GM10266 (cell line): Measurements from ENCODE around the gene GHDC.
"Not testable (repeated sequence)": the region's sequence is repeated elsewhere in the genome, so short reads cannot be mapped to it uniquely, and the experiment has no call there.

Source experiments
- DNase-seq: peaks from one replicate; pipeline ENCODE4 v3.0.0; 2012; ENCODE audit errors: extremely low spot score
- TF ChIP-seq, protein P1 (sequence below): IDR thresholded peaks from 2 replicates; pipeline ENCODE4 v1.5.1; 2012; ENCODE audit warnings: mild to moderate bottlenecking, low read depth; ENCODE audit not compliant: control insufficient read depth, insufficient read depth; ENCODE audit errors: missing control alignments

GHDC gene

DNA sequence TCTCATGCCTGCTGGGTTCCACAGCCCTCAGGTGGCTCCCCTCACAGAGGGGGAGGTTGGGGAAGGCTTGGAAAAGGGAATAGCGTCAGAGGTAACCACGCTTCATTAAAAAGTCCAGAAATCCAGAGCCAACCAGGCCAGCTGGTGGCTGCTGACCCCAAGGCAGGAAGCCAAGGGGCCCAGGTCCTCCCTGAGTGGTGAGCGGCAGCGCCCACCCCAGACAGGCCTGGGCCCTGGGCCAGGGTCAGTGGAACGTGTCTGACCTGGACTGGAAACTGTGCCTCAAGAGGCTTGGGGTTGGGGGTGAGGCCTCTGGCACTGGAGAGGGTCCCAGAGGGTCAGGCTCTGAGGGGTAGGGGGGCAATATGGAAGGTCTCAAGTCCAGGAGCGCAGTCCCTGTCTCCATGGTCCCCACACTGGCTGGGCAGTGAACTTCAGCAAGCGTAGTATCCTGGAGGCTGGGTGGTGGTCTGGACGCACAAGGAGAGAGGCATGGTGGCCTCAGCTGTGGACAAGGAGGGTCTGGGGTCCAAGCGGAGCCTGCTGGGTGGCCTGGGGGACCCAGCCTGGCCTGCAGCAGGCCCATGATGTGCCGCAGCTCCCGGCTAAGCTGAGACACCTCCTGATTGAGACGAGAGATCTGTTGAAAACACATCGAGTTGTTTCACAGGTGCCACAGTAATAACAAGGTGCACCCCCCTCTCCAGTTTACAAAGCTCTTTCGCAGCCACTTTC is 34.3 kb downstream of the GHDC start:
- DNase-seq = no peak
- TF ChIP-seq, protein P1, sequence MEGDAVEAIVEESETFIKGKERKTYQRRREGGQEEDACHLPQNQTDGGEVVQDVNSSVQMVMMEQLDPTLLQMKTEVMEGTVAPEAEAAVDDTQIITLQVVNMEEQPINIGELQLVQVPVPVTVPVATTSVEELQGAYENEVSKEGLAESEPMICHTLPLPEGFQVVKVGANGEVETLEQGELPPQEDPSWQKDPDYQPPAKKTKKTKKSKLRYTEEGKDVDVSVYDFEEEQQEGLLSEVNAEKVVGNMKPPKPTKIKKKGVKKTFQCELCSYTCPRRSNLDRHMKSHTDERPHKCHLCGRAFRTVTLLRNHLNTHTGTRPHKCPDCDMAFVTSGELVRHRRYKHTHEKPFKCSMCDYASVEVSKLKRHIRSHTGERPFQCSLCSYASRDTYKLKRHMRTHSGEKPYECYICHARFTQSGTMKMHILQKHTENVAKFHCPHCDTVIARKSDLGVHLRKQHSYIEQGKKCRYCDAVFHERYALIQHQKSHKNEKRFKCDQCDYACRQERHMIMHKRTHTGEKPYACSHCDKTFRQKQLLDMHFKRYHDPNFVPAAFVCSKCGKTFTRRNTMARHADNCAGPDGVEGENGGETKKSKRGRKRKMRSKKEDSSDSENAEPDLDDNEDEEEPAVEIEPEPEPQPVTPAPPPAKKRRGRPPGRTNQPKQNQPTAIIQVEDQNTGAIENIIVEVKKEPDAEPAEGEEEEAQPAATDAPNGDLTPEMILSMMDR = no peak

DNA sequence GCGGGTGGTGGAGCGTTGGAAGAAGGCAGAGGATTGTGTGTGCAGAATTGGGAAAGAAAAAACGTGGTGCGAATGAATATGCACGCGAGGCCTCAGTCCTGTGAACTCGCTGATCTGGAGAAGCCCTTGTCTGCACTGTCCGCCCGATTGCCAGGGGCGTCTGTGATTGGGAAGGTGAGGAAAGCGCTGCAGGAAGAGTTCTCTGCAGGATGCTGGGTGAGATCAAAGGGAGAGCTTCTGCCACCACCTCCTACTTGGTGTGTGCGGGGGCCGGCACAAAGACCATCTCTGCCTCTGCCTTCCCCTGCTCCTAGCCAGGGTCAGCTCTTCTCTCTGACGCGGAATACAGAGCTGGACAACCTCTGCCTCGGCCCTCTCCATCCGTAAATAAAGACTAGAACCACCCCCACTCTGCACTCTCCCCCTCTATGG is 38.7 kb downstream of the GHDC start:
- TF ChIP-seq, protein P1 = no peak
- no peak for DNase-seq

DNA sequence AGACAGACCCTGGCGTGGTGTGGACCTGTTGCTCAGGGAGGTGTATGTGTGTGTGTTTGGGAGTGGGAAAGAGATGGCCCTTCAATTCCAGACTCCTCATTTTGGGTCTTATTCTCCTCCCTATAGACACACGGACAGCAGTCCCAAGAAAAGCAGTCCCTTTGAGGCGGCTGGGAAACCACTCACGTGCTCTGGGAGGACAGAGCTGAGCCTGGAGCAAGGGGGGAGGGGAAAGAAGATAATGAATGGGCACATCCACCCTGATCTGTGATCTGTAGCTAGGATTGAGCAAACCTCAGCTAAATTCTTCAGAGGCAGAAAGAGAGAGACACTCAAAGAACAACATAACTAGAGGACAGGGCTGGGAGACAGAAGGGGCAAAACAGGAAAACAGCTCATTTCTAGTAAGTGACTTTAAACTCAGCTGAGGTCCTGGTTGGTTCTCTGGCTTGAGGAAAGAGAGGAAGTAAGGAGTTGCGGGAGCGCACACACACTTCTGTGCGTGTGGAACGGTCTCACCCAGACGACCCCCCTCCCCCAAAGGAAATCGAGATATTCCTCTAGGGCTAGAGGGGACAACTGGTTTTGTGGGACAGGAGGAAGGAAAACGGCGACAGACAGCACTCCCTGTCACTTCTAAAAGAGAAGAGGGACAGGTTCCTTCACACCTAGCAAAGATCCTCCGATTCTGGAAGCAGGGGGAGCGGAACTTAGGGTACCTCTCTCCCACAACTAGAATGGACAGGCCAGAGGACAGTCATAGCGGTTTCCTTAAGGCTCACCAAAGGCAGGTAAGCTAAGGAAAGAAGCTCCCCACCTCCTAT is 40.2 kb downstream of the GHDC start:
- DNase-seq = no peak
- TF ChIP-seq, protein P1 = no peak

DNA sequence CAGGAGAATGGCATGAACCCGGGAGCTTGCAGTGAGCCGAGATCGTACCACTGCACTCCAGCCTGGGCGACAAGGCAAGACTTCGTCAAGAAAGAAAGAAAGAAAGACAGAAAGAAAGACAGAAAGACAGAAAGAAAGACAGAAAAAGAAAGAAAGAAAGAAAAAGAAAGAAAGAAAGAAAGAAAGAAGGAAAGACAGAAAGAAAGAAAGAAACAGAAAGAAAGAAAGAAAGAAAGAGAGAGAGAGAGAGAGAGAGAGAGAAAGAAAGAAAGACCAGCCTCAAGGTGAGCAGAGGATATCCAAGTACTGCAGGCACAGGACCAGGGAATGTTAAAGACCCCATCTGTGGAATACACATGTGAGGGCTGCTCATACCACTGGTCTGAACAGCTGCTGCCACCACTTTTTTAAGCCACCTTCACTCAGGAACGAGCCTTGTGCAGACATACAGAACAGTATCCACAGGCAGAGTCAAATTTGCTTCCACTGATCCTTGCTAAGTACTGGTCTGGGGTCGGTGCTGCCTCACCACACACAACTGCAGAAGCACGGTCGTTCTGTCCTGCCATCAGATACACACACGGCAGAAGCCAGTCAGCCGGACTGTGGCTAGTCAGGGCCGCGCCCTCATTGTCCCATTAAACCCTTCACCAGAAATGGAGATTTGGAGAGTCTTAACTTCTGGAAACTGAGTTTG is 47.2 kb downstream of the GHDC start:
- TF ChIP-seq, protein P1 = no peak

GRCh38 chr17:42143138-42143537 is 51.2 kb downstream of the GHDC start:
- DNase-seq = not testable (repeated sequence)

More for the DNA sequence above, 47.2 kb downstream of the GHDC start:
- no peak for DNase-seq

- TF ChIP-seq, protein P1 = no peak
- no peak for DNase-seq
Measured at GRCh38 chr17:42142371-42142896, 51.9 kb downstream of the GHDC start.

- no peak for DNase-seq
- TF ChIP-seq, protein P1 = no peak
Measured at GRCh38 chr17:42141382-42141781, 52.9 kb downstream of the GHDC start.

DNA sequence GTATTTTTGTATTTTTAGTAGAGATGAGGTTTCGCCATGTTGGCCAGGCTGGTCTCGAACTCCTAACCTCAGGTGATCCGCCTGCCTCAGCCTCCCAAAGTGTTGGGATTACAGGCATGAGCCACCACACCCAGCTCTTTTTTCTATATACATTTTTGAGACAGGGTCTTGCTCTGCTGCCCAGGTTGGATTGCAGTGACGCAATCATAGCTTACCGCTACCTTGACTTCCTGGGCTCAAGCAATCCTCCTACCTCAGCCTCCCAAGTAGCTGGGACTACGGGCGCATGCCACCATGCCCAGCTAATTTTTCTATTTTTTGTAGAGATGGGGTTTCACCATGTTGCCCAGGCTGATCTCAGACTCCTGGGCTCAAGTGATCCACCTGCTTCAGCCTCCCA is 53.6 kb downstream of the GHDC start:
- DNase-seq = not testable (repeated sequence)
